Central memory CD8-positive, alpha-beta T cell (primary cell): ENCODE data around the gene ABCC2.

Experiments
- ATAC-seq: fragments of 150-1000 bp; cut with Tn5 transposase; replicated peaks from 2 replicates; pipeline ENCODE4 v1.10.0; 2022; ENCODE audit warnings: mild to moderate bottlenecking, moderate FRiP score, moderate number of reproducible peaks; ENCODE audit not compliant: poor library complexity, severe bottlenecking; ENCODE audit errors: extremely low read depth
- DNase-seq, 2 donors: peaks; one replicate each; pipeline ENCODE4 v3.0.0; 2021; ENCODE audit warnings: low spot score in 2 of 2
- H3K27ac Mint-ChIP-seq: one replicate; pipeline ENCODE4 v1.8.0; 2022; ENCODE audit warnings: low read depth, mild to moderate bottlenecking, moderate library complexity, mixed read lengths
- H3K27me3 Mint-ChIP-seq: one replicate; pipeline ENCODE4 v1.8.0; 2022; ENCODE audit warnings: mixed read lengths
- H3K36me3 Mint-ChIP-seq: one replicate; pipeline ENCODE4 v1.8.0; 2022; ENCODE audit warnings: mild to moderate bottlenecking, moderate library complexity, mixed read lengths; ENCODE audit not compliant: insufficient read depth
- H3K4me1 Mint-ChIP-seq: one replicate; pipeline ENCODE4 v1.8.0; 2022; ENCODE audit warnings: mixed read lengths
- H3K4me3 Mint-ChIP-seq: one replicate; pipeline ENCODE4 v1.8.0; 2022; ENCODE audit warnings: mild to moderate bottlenecking, moderate library complexity, mixed read lengths
- H3K9me3 Mint-ChIP-seq: one replicate; pipeline ENCODE4 v1.8.0; 2022; ENCODE audit warnings: mixed read lengths

ABCC2 gene

DNA sequence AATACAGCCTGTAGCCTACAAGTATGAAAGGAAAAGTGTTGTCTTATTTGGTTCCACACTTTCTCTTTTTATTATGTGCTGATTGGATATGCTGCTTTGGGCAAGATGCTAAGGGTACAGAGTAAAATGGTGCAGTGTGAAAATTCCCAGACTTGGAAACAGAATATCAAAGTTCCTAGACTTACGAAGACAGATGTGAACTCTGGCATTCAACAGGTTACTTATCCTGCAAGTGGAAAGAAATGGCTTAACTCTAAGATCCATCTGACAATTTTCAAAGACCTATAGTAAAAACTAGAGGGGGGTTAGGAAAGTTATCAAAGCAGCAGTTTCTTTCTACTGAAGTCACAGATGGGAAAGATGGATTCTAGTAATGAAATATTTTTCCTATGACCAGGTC, 26.3 kb upstream of the ABCC2 start:
- no peaks in the 10 kb centered on the region for H3K27me3 Mint-ChIP-seq
- peaks cover 44% of the 10 kb centered on the region for H3K36me3 Mint-ChIP-seq
- ATAC-seq (no peak), DNase-seq (no peak)
- H3K27ac Mint-ChIP-seq: no peak overlapping the region
- H3K9me3 Mint-ChIP-seq: no peaks in the 10 kb centered on the region
- H3K4me3 Mint-ChIP-seq: no peak overlapping the region
- H3K4me1 Mint-ChIP-seq: no peaks in the 10 kb centered on the region

DNA sequence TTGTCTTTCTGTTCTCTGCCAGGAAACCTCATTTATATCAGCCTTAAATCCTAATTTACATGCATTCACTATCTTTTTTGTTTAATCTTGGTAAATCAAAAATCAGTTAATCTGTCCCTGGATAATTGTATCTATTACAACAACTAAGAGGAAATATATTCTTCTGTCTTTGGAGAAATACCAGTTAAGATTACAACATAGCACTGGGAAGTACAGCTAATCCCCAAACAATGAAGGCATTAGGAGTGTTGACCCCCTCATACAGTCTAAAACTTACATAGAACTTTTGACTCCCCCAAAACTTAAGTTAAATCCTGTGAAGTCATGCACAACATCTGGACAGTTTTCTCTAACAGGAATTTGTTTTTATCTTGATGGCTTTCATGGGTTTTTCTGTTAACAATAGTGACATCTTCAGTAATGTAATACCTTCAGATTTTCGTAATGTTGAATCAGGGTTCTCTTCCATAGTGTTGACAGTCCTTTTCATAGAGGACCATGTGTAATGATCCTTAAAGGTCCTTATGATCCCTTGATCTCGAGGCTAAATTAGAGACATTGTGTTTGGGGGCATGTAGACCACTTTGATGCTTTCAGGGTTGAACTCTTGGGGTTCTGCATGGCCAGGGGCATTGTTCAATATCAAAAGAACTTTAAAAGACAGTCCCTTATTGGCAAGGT, 24.1 kb upstream of the ABCC2 start:
- H3K27ac Mint-ChIP-seq: no peak overlapping the region
- H3K4me1 Mint-ChIP-seq: no peaks in the 10 kb centered on the region
- DNase-seq: no peak

DNA sequence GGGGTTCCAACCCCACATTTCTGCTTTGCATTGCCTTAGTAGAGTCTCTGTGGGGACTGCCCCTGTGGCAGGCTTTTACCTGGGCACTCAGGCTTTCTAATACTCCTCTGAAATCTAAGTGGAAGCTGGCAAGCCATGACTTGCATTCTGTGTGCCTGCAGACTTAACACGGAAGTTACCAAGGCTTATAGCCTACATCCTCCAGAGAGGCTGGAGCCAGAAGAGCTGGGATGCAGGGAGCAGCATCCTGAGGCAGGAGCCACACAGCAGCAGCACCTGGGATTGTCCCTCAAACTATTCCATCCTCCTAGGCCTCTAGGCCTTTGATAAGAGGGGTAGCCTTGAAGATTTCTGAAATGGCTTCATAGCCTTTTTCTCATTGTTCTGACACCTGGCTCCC, 22.1 kb upstream of the ABCC2 start:
- Mint-ChIP-seq H3K27ac (no peak overlapping the region), H3K4me3 (no peak overlapping the region), H3K27me3 (no peaks in the 10 kb centered on the region), H3K36me3 (peaks cover 20% of the 10 kb centered on the region), H3K9me3 (no peaks in the 10 kb centered on the region), H3K4me1 (no peaks in the 10 kb centered on the region)
- no peak for ATAC-seq
- no peak for DNase-seq

More for the DNA sequence above, 24.1 kb upstream of the ABCC2 start:
- Mint-ChIP-seq H3K27me3 (no peaks in the 10 kb centered on the region), H3K4me3 (no peak overlapping the region), H3K9me3 (no peaks in the 10 kb centered on the region), H3K36me3 (peaks cover 28% of the 10 kb centered on the region)
- no peak for ATAC-seq

DNA sequence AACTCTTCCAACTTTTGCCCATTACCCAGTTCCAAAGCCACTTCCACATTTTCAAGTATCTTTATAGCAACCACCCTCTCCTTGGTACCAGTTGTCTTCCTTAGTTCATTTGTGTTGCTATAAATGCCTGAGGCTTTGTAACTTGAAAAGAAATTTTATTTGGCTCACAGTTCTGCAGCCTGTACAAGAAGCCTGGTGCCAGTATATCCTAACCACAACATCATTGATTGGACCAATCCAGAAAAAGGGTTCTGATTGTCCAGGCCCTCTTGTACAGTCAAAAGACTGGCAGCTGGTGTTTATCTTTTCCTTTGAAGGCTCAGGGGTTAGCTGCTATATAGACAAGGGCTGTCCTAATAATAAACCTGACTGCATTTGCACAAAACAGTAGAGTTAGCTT, 21.1 kb upstream of the ABCC2 start:
- Mint-ChIP-seq H3K9me3 (no peaks in the 10 kb centered on the region), H3K4me3 (no peak overlapping the region), H3K27ac (no peak overlapping the region), H3K36me3 (peaks cover 12% of the 10 kb centered on the region), H3K27me3 (no peaks in the 10 kb centered on the region), H3K4me1 (peaks cover 8% of the 10 kb centered on the region)
- DNase-seq (no peak), ATAC-seq (no peak)

DNA sequence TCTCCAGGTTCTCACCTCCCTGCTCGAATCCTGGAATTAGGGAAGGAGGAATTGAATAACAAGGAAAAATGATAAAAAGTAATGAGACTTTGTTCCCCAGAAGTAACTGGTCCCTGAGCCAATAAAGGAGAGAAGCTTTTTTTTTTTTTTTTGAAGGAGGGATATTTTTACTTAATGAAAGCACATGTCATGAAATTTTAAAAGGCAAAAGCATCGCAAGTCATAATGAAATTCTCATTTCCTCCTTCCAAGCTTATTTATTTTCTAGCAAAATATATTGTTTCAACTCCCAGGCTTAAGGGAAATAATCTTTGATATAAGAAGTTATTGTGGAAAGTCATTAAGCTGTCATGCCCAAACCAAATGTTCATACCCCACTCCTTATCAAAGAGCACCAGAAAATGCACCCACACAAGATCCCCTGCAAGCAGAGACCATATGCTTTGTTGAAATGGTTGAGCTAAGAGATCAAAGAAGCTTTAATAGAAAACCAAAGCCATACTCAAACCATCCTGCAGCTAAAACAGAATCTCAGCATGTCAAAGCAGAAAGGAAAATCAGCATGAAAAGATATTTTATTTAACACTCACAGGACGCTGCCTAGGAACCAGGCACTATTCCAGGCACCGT, 16.7 kb upstream of the ABCC2 start:
- DNase-seq (no peak), ATAC-seq (no peak)
- no peaks in the 10 kb centered on the region for H3K36me3 Mint-ChIP-seq
- no peak overlapping the region for H3K4me3 Mint-ChIP-seq
- H3K27ac Mint-ChIP-seq: no peak overlapping the region
- peaks cover 9% of the 10 kb centered on the region for H3K4me1 Mint-ChIP-seq
- H3K27me3 Mint-ChIP-seq: no peaks in the 10 kb centered on the region
- no peaks in the 10 kb centered on the region for H3K9me3 Mint-ChIP-seq

DNA sequence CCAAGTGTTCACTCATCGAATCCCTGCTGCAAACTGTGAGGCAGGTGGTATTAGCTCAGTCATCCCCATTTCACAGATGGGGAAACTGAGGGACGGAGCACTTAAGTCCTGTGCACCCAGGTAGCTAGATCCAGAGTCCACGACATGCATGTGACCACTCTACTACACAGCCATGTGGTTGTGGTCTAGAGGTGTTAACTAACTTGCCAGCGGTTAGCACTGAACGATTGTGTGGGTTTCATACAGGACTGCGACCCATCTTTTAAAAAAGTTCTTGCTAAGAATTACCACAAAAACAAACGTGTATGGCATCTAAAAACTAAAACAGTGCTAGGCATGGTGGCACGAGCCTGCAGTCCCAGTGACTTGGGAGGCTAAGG, 16.1 kb upstream of the ABCC2 start:
- Mint-ChIP-seq H3K27ac (no peak overlapping the region), H3K4me1 (peaks cover 9% of the 10 kb centered on the region), H3K36me3 (no peaks in the 10 kb centered on the region), H3K27me3 (no peaks in the 10 kb centered on the region), H3K9me3 (no peaks in the 10 kb centered on the region), H3K4me3 (no peak overlapping the region)
- peak in 1 of 2 donors; percentile 13 for DNase-seq
- ATAC-seq: peak; percentile 82

DNA sequence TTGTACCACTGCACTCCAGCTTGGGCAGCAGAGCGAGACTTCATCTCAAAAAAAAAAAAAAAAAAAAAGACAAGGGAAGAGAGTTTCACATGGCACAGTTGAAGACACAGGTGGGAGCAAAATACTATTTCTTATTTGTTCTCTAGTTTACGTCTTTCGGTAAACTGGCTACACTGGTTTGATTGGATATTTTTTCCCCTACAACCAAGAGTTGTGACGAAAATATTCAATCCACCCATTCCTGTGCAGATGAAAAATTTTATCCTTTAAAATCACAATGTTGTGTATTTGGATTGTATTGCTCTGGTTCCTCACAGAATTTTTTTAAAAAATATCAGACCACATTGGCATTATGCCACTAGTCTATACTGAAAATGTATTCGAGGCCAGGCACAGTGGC, 14.5 kb upstream of the ABCC2 start:
- H3K36me3 Mint-ChIP-seq: no peaks in the 10 kb centered on the region
- peaks cover 9% of the 10 kb centered on the region for H3K4me1 Mint-ChIP-seq
- DNase-seq (no peak), ATAC-seq (no peak)
- no peak overlapping the region for H3K4me3 Mint-ChIP-seq
- no peaks in the 10 kb centered on the region for H3K27me3 Mint-ChIP-seq
- no peak overlapping the region for H3K27ac Mint-ChIP-seq
- H3K9me3 Mint-ChIP-seq: no peaks in the 10 kb centered on the region

DNA sequence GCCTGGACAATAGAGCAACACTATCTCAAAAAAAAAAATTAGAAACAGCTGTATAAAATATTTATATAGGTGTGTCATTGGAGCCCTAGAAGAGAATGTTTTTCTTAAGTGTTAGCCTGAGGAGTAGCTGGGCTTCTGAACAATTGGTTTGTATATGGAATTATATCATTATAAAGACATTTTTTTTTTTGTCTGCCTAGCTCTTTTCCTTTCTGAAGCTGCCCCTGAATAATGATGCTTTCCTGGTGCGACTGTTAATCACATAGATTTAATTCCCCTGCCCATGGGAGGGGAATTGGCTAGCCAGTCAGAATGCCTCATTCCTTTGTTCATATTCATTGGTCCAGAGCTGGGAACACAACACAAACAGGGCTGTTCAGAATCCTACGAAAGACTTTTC, 13.9 kb upstream of the ABCC2 start:
- H3K4me3 Mint-ChIP-seq: no peak overlapping the region
- DNase-seq: no peak
- peaks cover 9% of the 10 kb centered on the region for H3K4me1 Mint-ChIP-seq
- H3K36me3 Mint-ChIP-seq: no peaks in the 10 kb centered on the region
- H3K9me3 Mint-ChIP-seq: no peaks in the 10 kb centered on the region
- no peak for ATAC-seq
- no peaks in the 10 kb centered on the region for H3K27me3 Mint-ChIP-seq
- no peak overlapping the region for H3K27ac Mint-ChIP-seq

DNA sequence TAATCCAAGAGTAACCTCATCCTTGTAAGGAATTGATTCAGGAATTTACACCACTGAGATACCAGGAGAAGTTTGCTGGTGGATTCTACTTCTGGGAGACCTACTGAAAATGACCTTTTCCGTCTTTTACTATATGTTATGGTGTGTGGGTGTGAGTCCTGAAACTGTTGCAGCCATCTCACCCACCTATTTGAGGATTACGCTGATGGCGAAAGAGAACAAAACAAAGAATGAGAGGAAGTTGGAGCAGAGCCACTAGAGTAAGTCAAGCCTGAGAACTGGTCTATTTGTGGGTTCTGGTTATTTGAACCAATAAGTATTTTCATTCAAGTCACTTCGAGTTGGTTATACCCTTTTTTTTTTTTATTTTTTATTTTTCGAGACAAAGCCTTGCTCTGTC, 12.7 kb upstream of the ABCC2 start:
- Mint-ChIP-seq H3K9me3 (no peaks in the 10 kb centered on the region), H3K36me3 (no peaks in the 10 kb centered on the region), H3K27ac (no peak overlapping the region), H3K4me1 (peaks cover 9% of the 10 kb centered on the region), H3K4me3 (no peak overlapping the region), H3K27me3 (no peaks in the 10 kb centered on the region)
- DNase-seq (no peak), ATAC-seq (no peak)

DNA sequence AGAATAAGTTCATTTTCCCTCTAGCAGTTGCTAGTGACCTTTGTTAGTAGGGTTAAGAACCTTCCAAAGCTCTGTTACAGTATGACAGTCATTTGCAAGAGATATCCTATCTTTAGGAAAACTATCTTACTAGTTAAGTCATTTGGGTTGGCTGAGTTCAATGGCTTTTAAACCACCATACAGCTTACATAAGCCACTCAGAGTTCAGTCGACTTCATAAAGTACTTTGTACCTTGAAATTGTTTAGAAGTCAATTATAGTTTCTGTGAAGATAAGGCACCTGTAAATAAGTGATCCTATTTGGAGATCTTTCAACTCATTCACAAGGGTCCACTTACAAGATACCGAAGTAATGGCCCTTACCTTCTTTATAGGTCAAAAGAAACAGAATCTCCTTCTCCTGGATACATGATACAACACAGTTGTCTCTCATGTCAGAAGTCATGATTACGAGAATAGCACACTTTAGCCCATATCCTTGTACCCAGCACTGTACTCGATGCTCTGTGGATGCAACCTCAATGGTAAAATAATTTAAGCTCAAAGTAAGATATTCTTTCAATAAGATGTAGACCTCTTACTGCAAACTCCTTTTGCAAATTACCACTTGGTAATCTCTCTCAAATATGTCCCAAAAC, 11.9 kb upstream of the ABCC2 start:
- Mint-ChIP-seq H3K4me1 (peaks cover 9% of the 10 kb centered on the region), H3K4me3 (no peak overlapping the region), H3K27me3 (no peaks in the 10 kb centered on the region), H3K36me3 (no peaks in the 10 kb centered on the region), H3K9me3 (no peaks in the 10 kb centered on the region), H3K27ac (no peak overlapping the region)
- DNase-seq (no peak), ATAC-seq (no peak)

DNA sequence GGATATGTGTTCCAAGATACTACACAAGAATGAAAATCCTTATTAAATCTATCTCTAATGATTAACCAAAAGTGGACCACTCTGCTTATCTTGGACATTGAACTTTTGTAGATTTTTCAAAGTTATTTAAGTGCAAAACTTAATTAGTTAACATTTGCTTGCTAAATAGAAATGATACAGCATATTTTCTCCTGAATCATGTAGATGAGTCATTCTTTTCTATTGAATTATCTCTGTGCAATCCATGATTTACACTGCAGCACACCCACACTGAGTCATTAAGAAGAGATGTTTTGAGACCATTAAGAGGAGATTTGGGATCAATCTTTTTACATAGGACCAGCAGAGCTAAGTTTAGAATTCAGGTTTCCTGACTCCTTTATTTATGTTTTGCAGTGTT, 6.6 kb upstream of the ABCC2 start:
- Mint-ChIP-seq H3K4me1 (no peaks in the 10 kb centered on the region), H3K4me3 (no peak overlapping the region), H3K9me3 (no peaks in the 10 kb centered on the region), H3K27me3 (peaks cover 7% of the 10 kb centered on the region), H3K27ac (no peak overlapping the region), H3K36me3 (peaks cover 2% of the 10 kb centered on the region)
- no peak for DNase-seq
- ATAC-seq: no peak

DNA sequence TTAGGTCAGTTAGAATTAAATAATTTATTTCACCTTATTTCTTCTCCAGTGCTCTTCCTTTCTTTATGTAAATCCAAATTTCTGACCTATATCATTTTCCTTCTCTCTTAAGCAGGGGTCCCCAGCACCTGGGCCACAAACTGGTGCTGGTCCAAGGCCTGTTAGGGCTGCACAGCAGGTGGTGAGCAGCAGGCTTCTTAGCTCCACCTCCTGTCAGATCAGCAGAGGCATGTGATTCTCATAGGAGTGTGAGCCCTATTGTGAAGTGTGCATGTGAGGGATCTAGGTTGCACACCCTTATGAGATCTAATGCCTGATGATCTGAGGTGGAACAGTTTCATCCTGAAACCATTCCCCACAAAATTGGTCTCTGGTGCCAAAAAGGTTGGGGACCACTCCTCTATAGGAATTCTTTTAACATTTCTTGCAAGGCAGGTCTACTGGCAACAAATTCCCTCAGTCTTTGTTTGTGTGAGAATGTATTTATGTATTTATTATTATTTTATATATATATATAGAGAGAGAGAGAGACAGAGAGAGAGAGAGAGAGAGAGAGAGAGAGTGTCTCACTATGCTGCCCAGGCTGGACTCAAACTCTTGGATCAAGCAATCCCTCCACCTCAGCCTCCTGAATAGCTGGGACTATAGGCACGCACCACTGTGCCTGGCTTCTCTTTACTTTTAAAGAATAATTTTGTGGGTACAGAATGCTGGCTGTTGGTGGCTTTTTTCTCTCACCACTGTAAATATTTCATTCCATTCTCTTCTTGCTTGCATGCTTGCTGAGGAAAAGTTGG, 4.3 kb upstream of the ABCC2 start:
- H3K4me3 Mint-ChIP-seq: no peak overlapping the region
- ATAC-seq: no peak

More for the DNA sequence above, 4.3 kb upstream of the ABCC2 start:
- H3K36me3 Mint-ChIP-seq: peaks cover 2% of the 10 kb centered on the region
- no peaks in the 10 kb centered on the region for H3K9me3 Mint-ChIP-seq
- peak overlapping the region; percentile 81 for H3K27ac Mint-ChIP-seq
- peaks cover 7% of the 10 kb centered on the region for H3K27me3 Mint-ChIP-seq
- no peak for DNase-seq
- no peaks in the 10 kb centered on the region for H3K4me1 Mint-ChIP-seq
